Astrocyte (in vitro differentiated cells and primary cell): ENCODE measurements around the gene LIPE. TPM values are rescaled to one million over a fixed set of nuclear protein-coding genes. Genes with fewer than 3 reads are reported as not detected.
A peak's percentile ranks its signal among the peaks of the same experiment; 100 is the strongest.

Source experiments
- DNase-seq: peaks from one replicate; pipeline ENCODE4 v3.0.0-alpha.2; 2010; ENCODE audit warnings: low read depth
- FAIRE-seq: peaks from 2 replicates; lab custom pipeline; 2011; peaks lifted over from hg19 to GRCh38; lab: Jason Lieb, UNC
- H2AFZ ChIP-seq: 2 replicates; pipeline ENCODE4 v1.6.0; 2012; ENCODE audit warnings: low read depth, low read length, inconsistent platforms
- H3K27ac ChIP-seq: 2 replicates; pipeline ENCODE4 v1.5.1; 2011; ENCODE audit warnings: low read depth, low read length, inconsistent platforms
- H3K27me3 ChIP-seq: 2 replicates; pipeline ENCODE4 v1.6.0; 2011; ENCODE audit warnings: low read length, inconsistent platforms; ENCODE audit not compliant: insufficient read depth
- H3K36me3 ChIP-seq: 2 replicates; pipeline ENCODE4 v1.5.1; 2011; ENCODE audit warnings: low read length, inconsistent platforms; ENCODE audit not compliant: insufficient read depth
- H3K4me1 ChIP-seq: 2 replicates; pipeline ENCODE4 v1.5.1; 2011; ENCODE audit warnings: low read length, inconsistent platforms; ENCODE audit not compliant: insufficient read depth
- H3K4me2 ChIP-seq: 2 replicates; pipeline ENCODE4 v1.6.0; 2012; ENCODE audit warnings: low read length, inconsistent platforms
- H3K4me3 ChIP-seq: 2 replicates; pipeline ENCODE4 v1.5.1; 2011; ENCODE audit warnings: low read depth, mild to moderate bottlenecking, low read length, inconsistent platforms; ENCODE audit not compliant: insufficient read depth
- H3K79me2 ChIP-seq: 2 replicates; pipeline ENCODE4 v1.6.0; 2012; ENCODE audit warnings: mild to moderate bottlenecking, low read length, inconsistent platforms; ENCODE audit not compliant: insufficient read depth
- H3K9ac ChIP-seq: 2 replicates; pipeline ENCODE4 v1.6.0; 2012; ENCODE audit warnings: mild to moderate bottlenecking, low read length, inconsistent platforms
- H3K9me3 ChIP-seq: 2 replicates; pipeline ENCODE4 v1.5.1; 2012; ENCODE audit warnings: low read depth, mild to moderate bottlenecking, low read length, inconsistent platforms; ENCODE audit not compliant: insufficient read depth
- H4K20me1 ChIP-seq: 2 replicates; pipeline ENCODE4 v1.6.0; 2012; ENCODE audit warnings: low read length, inconsistent platforms; ENCODE audit not compliant: insufficient read depth
- H3K27ac Mint-ChIP-seq: one replicate; pipeline ENCODE4 v1.8.0; 2021; ENCODE audit warnings: mild to moderate bottlenecking, mixed read lengths; ENCODE audit not compliant: unreplicated experiment
- H3K27me3 Mint-ChIP-seq: one replicate; pipeline ENCODE4 v1.8.0; 2021; ENCODE audit warnings: low read depth, mixed read lengths; ENCODE audit not compliant: unreplicated experiment
- H3K36me3 Mint-ChIP-seq: one replicate; pipeline ENCODE4 v1.8.0; 2021; ENCODE audit warnings: low read depth, mixed read lengths; ENCODE audit not compliant: unreplicated experiment
- H3K4me1 Mint-ChIP-seq: one replicate; pipeline ENCODE4 v1.8.0; 2021; ENCODE audit warnings: low read depth, mixed read lengths; ENCODE audit not compliant: unreplicated experiment
- H3K4me3 Mint-ChIP-seq: one replicate; pipeline ENCODE4 v1.8.0; 2021; ENCODE audit warnings: mild to moderate bottlenecking, moderate library complexity, mixed read lengths; ENCODE audit not compliant: unreplicated experiment
- H3K9me3 Mint-ChIP-seq: one replicate; pipeline ENCODE4 v1.8.0; 2021; ENCODE audit warnings: mild to moderate bottlenecking, mixed read lengths; ENCODE audit not compliant: unreplicated experiment
- EZH2 ChIP-seq: IDR thresholded peaks from 2 replicates; pipeline ENCODE4 v1.6.1; 2012; ENCODE audit warnings: mild to moderate bottlenecking, low read length, inconsistent platforms; ENCODE audit not compliant: insufficient read depth
- total RNA-seq: library from RNA; stranded (reverse); gene quantifications from 2 replicates; pipeline ENCODE4 v1.2.1, GENCODE V29; 2021
- TF ChIP-seq, protein P1 (sequence below): IDR thresholded peaks from 2 replicates; pipeline ENCODE4 v1.5.1; 2011; ENCODE audit warnings: low read depth, mild to moderate bottlenecking, inconsistent platforms, low read length, moderate library complexity; ENCODE audit not compliant: insufficient read depth

The LIPE gene
- total RNA-seq, 1 donor from 2014 or later = 2.0 TPM

DNA sequence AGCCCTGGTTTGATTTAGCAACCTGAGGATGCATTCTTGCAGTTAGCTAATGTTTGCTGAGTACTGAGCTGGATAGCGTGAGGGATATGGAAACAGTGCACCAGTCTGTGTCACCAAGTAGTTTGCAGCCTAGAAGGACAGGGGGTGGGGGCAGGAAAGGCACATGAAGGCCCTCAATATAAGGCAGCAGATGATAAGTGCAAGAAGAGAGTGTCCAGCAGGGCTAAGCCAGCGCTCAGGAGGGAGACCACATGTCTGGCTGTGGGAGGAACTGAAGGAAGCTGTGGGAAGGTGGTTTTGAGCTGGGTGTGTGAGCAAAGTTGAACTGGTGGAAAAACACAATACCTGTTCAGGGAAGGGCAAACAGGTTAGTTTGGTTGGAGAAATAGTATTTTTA lies 13.9 kb upstream of the LIPE start:
- H4K20me1 ChIP-seq = no peaks in the 10 kb centered on the region
- no peak overlapping the region for H3K27ac ChIP-seq
- H3K27me3 ChIP-seq = peaks cover 8% of the 10 kb centered on the region
- H3K79me2 ChIP-seq = no peaks in the 10 kb centered on the region
- H3K4me3 ChIP-seq = no peak overlapping the region
- Mint-ChIP-seq H3K4me3 (no peak overlapping the region), H3K4me1 (peaks cover 3% of the 10 kb centered on the region), H3K9me3 (peaks cover 2% of the 10 kb centered on the region), H3K36me3 (no peaks in the 10 kb centered on the region), H3K27ac (no peak overlapping the region), H3K27me3 (peaks cover 27% of the 10 kb centered on the region)
- FAIRE-seq = no peak
- H3K4me1 ChIP-seq = no peaks in the 10 kb centered on the region
- no peak for DNase-seq
- no peak overlapping the region for H3K4me2 ChIP-seq
- TF ChIP-seq, protein P1, sequence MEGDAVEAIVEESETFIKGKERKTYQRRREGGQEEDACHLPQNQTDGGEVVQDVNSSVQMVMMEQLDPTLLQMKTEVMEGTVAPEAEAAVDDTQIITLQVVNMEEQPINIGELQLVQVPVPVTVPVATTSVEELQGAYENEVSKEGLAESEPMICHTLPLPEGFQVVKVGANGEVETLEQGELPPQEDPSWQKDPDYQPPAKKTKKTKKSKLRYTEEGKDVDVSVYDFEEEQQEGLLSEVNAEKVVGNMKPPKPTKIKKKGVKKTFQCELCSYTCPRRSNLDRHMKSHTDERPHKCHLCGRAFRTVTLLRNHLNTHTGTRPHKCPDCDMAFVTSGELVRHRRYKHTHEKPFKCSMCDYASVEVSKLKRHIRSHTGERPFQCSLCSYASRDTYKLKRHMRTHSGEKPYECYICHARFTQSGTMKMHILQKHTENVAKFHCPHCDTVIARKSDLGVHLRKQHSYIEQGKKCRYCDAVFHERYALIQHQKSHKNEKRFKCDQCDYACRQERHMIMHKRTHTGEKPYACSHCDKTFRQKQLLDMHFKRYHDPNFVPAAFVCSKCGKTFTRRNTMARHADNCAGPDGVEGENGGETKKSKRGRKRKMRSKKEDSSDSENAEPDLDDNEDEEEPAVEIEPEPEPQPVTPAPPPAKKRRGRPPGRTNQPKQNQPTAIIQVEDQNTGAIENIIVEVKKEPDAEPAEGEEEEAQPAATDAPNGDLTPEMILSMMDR = no peak
- no peak for TF ChIP-seq EZH2
- H2AFZ ChIP-seq = no peak overlapping the region
- no peak overlapping the region for H3K9ac ChIP-seq
- H3K36me3 ChIP-seq = no peaks in the 10 kb centered on the region
- no peaks in the 10 kb centered on the region for H3K9me3 ChIP-seq

DNA sequence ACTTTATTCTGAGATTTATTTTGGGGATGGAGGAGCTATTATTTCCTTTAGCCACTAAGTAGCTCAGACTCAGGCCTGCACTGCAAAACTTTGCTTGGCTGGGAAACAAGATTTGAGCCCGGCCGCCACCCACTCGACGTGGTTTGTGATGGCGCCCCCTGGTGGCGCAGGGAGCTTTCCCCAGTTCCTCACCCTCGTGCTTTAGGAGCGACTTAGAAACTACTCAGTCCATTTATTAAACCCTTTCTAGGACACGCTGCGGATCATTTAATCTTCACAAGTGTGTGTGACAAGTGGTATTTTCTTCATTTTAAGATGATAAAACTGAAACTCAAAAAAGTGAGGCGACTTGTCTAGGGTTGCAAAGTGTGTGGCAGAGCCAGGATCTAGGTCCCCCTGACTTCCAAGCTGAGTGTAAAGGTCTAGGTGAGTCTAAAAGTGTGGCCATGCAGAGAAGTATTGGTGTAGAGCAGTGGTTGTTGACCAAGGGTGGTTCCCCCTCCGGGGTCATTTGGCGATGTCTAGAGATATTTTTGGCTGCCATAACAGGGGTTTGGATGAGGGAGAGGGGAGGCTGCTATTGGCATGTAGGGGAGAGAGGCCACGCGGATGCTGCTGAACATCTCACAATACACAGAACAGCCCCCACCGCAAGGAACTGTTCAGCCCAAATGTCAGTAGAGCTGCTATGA lies 13.3 kb upstream of the LIPE start:
- FAIRE-seq (no peak), DNase-seq (peak; percentile 27)
- no peak overlapping the region for H3K9ac ChIP-seq
- no peak overlapping the region for H3K4me2 ChIP-seq
- H3K27ac ChIP-seq = no peak overlapping the region
- TF ChIP-seq, protein P1 = peak; percentile 86
- no peak for TF ChIP-seq EZH2
- Mint-ChIP-seq H3K36me3 (no peaks in the 10 kb centered on the region), H3K4me3 (no peak overlapping the region), H3K27ac (no peak overlapping the region), H3K9me3 (no peaks in the 10 kb centered on the region), H3K4me1 (peaks cover 3% of the 10 kb centered on the region), H3K27me3 (peaks cover 26% of the 10 kb centered on the region)
- H3K4me1 ChIP-seq = no peaks in the 10 kb centered on the region
- H3K79me2 ChIP-seq = no peaks in the 10 kb centered on the region
- H3K36me3 ChIP-seq = no peaks in the 10 kb centered on the region
- H3K27me3 ChIP-seq = peaks cover 8% of the 10 kb centered on the region
- H2AFZ ChIP-seq = no peak overlapping the region
- H3K4me3 ChIP-seq = no peak overlapping the region
- H4K20me1 ChIP-seq = no peaks in the 10 kb centered on the region
- H3K9me3 ChIP-seq = no peaks in the 10 kb centered on the region

DNA sequence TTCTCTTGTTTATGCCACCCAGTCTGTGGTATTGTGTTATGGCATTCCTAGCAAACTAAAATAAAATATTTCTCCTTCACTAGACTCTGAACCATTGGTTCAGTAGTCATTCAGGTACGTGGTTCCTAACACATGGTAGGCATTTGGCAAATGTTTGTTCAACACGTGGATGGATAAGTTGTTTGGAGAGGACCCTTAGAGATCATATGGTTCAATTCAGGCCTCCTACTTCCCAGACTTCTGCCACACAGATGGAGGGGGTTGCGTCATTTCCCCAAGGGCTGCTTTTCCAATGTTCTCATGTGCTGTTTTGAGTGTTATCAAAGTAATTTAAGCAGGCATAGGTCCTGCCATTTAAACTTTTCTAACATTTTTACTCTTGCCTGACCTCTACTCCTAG lies 8.8 kb upstream of the LIPE start:
- Histone ChIP-seq H3K9me3 (no peaks in the 10 kb centered on the region), H3K27me3 (peaks cover 3% of the 10 kb centered on the region), H3K4me1 (no peaks in the 10 kb centered on the region), H2AFZ (no peak overlapping the region), H3K4me2 (no peak overlapping the region), H3K79me2 (no peaks in the 10 kb centered on the region), H3K27ac (no peak overlapping the region), H3K9ac (no peak overlapping the region), H4K20me1 (no peaks in the 10 kb centered on the region), H3K4me3 (no peak overlapping the region), H3K36me3 (no peaks in the 10 kb centered on the region)
- Mint-ChIP-seq H3K4me1 (peaks cover under 1% of the 10 kb centered on the region), H3K27me3 (peaks cover 3% of the 10 kb centered on the region), H3K4me3 (no peak overlapping the region), H3K36me3 (no peaks in the 10 kb centered on the region), H3K9me3 (no peaks in the 10 kb centered on the region), H3K27ac (no peak overlapping the region)
- FAIRE-seq (no peak), DNase-seq (no peak)
- no peak for TF ChIP-seq EZH2
- TF ChIP-seq, protein P1 = no peak
